ENCODE results near the gene NIPBL. TPM values are rescaled to one million over a fixed set of nuclear protein-coding genes. Genes with fewer than 3 reads are reported as not detected.

Gene NIPBL
- total and polyA plus RNA-seq, 2 of the 8 experiments (the other 6 are each of a cell fraction or from before 2014, with no cell fraction given), result 21.1 to 53.5 TPM

DNA sequence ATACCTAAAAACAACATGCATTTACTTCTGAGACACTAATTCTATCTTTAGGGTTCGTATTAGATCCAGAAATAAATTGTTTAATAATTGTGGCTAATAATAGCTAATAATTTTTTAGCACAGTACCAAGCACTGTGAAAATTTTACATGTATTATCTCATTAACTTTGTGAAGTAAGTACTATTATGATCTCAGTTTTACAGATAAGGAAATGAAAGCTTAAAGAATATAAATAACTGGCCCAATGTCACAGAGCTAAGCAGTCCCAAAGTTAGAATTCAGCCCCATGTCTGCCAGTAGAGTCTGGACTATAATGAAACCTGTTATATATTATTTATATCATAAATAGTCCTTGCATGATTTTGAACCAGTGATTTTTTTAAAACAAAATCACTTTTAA, 163.3 kb downstream of the NIPBL start:
- Histone ChIP-seq H2BK12ac (ENCODE audit: low read depth, low read length) (no peak overlapping the region), H3K27ac (ENCODE audit: low read depth, low read length) (no peak overlapping the region), H2BK120ac (replicated peaks; ENCODE audit: low read depth, low read length) (no peak overlapping the region), H3K18ac (ENCODE audit: extremely low read depth, low read length) (no peak overlapping the region), H3K23me2 (ENCODE audit: low read depth, low read length) (no peaks in the 10 kb centered on the region), H4K5ac (ENCODE audit: insufficient read length, low read depth, low read length) (no peak overlapping the region), H2BK15ac (ENCODE audit: low read length) (no peak overlapping the region), H4K20me1 (replicated peaks in 1 of 2; ENCODE audit: control insufficient read depth in 1 of 2, insufficient read depth in 2 of 2, low read length in 2 of 2) (no peaks in the 10 kb centered on the region), H2BK5ac (ENCODE audit: low read depth, low read length) (no peak overlapping the region), H3K9me3 (ENCODE audit: insufficient read depth in 2 of 2, low read depth in 1 of 2, low read length in 1 of 2) (no peaks in the 10 kb centered on the region), H3K4me2 (ENCODE audit: insufficient read depth in 1 of 2, low read depth in 2 of 2, low read length in 2 of 2) (no peak overlapping the region), H3K36me3 (ENCODE audit: control insufficient read depth in 2 of 4, insufficient read depth in 4 of 4, low read length in 3 of 4) (peaks cover 0 to 22% (median 4%) of the 10 kb centered on the region in 4 experiments; a peak in 3 of 8 replicates), H3K4ac (replicated peaks; ENCODE audit: insufficient read length, low read depth, low read length) (no peak overlapping the region), H3K14ac (ENCODE audit: insufficient read length) (no peak overlapping the region), H3K79me2 (ENCODE audit: control insufficient read depth in 1 of 2, insufficient read depth in 2 of 2, low read length in 2 of 2) (no peaks in the 10 kb centered on the region), H2AK5ac (ENCODE audit: low read depth, low read length) (no peak overlapping the region), H3K56ac (replicated peaks; ENCODE audit: insufficient read length, low read depth, low read length) (no peak overlapping the region), H3K23ac (ENCODE audit: insufficient read length) (no peak overlapping the region), H4K91ac (replicated peaks; ENCODE audit: insufficient read length, low read length) (no peak overlapping the region), H2BK20ac (ENCODE audit: low read length) (no peak overlapping the region), H3K4me1 (replicated peaks in 1 of 4; ENCODE audit: control insufficient read depth in 3 of 4, insufficient read depth in 4 of 4, low read length in 3 of 4) (no peaks in the 10 kb centered on the region), H3K9ac (replicated peaks in 1 of 4; ENCODE audit: extremely low read depth in 1 of 4, low read depth in 3 of 4, low read length in 3 of 4) (no peak overlapping the region), H3K4me3 (ENCODE audit: extremely low read depth in 1 of 4, insufficient read depth in 2 of 4, low read depth in 3 of 4, low read length in 4 of 4) (no peak overlapping the region), H2AFZ (ENCODE audit: low read length) (no peak overlapping the region), H4K8ac (ENCODE audit: extremely low read depth, insufficient read depth, low read length) (no peak overlapping the region), H3K79me1 (ENCODE audit: low read depth, low read length) (no peaks in the 10 kb centered on the region), H3K27me3 (replicated peaks in 1 of 4; ENCODE audit: control insufficient read depth in 3 of 4, extremely low read depth in 1 of 4, insufficient read depth in 3 of 4, low read length in 3 of 4) (no peaks in the 10 kb centered on the region)
- FAIRE-seq (no peak), DNase-seq (ENCODE audit: low read depth in 1 of 2, low spot score in 2 of 2) (no peak)
- ChIA-PET POLR2A (ENCODE audit: partially characterized antibody) (no interaction called here), CTCF (ENCODE audit: partially characterized antibody) (interaction anchor here (0.6 kb wide), 1 partner anchor 355 kb away, joined by 3 read pairs; no protein-coding TSS in a partner anchor)
- TF ChIP-seq FOSL1 (IDR thresholded peaks at IDR 0.05; ENCODE audit: insufficient read depth, low read depth, low read length), result no peak
- TF ChIP-seq SP2 (IDR thresholded peaks at IDR 0.05; ENCODE audit: low read length), result no peak
- TF ChIP-seq KDM4A (IDR thresholded peaks at IDR 0.05; ENCODE audit: low read depth, low read length, severe bottlenecking), result no peak
- TF ChIP-seq, protein P1, sequence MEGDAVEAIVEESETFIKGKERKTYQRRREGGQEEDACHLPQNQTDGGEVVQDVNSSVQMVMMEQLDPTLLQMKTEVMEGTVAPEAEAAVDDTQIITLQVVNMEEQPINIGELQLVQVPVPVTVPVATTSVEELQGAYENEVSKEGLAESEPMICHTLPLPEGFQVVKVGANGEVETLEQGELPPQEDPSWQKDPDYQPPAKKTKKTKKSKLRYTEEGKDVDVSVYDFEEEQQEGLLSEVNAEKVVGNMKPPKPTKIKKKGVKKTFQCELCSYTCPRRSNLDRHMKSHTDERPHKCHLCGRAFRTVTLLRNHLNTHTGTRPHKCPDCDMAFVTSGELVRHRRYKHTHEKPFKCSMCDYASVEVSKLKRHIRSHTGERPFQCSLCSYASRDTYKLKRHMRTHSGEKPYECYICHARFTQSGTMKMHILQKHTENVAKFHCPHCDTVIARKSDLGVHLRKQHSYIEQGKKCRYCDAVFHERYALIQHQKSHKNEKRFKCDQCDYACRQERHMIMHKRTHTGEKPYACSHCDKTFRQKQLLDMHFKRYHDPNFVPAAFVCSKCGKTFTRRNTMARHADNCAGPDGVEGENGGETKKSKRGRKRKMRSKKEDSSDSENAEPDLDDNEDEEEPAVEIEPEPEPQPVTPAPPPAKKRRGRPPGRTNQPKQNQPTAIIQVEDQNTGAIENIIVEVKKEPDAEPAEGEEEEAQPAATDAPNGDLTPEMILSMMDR (IDR thresholded peaks at IDR 0.05; ENCODE audit: control extremely low read depth in 1 of 3, insufficient read depth in 1 of 3, low read depth in 1 of 3, low read length in 3 of 3), result no peak
- TF ChIP-seq POLR2AphosphoS5 (IDR thresholded peaks at IDR 0.05; ENCODE audit: low read depth, low read length), result no peak
- TF ChIP-seq MAFK (IDR thresholded peaks at IDR 0.05; ENCODE audit: low read depth, low read length), result no peak
- TF ChIP-seq SUZ12 (IDR thresholded peaks at IDR 0.05; ENCODE audit: low read length), result no peak
- no peak for TF ChIP-seq SIN3A (conservative IDR thresholded peaks at IDR 0.05 in 1 of 2, IDR thresholded peaks at IDR 0.05 in 1 of 2; ENCODE audit: low read depth in 1 of 2, low read length in 2 of 2)
- TF ChIP-seq SAP30 (IDR thresholded peaks at IDR 0.05; ENCODE audit: insufficient read depth, insufficient replicate concordance, low read length), result no peak
- WGBS, 2 experiments (ENCODE audit: extremely low coverage in 1 of 2, insufficient coverage in 1 of 2, insufficient read length in 1 of 2, insufficient replicate concordance in 2 of 2, low coverage in 1 of 2, low lambda C conversion rate in 2 of 2, missing lambda C conversion rate in 1 of 2), result 92% methylated on average over 1 of the region's 1 CpG; no CpG with 5 or more reads in 1 of the 2 experiments

All from H1 (cell line).